Choroid plexus epithelial cell (primary cell): ENCODE results near the gene ASXL1.
"Not testable (repeated sequence)": the region's sequence is repeated elsewhere in the genome, so short reads cannot be mapped to it uniquely, and the experiment has no call there.

Experiments
- DNase-seq: peaks from one replicate; pipeline ENCODE4 v3.0.0-alpha.2; 2010; ENCODE audit warnings: low read depth
- H3K4me3 ChIP-seq: 2 replicates; pipeline ENCODE4 v1.5.1; 2011; ENCODE audit warnings: low read depth, mild to moderate bottlenecking, control low read depth, low read length, moderate library complexity
- CTCF ChIP-seq: conservative IDR thresholded peaks from 2 replicates; pipeline ENCODE4 v1.5.1; 2011; ENCODE audit warnings: low read depth, mild to moderate bottlenecking, control low read depth, inconsistent platforms, low read length, moderate library complexity

The ASXL1 gene

GRCh38 chr20:32463642-32464400, 105.7 kb downstream of the ASXL1 start:
- no peak for DNase-seq
- TF ChIP-seq CTCF = no peak
- no peak overlapping the region for H3K4me3 ChIP-seq

GRCh38 chr20:32464401-32465091, 106.4 kb downstream of the ASXL1 start:
- no peak overlapping the region for H3K4me3 ChIP-seq
- TF ChIP-seq CTCF = no peak

GRCh38 chr20:32465092-32465900, 107.2 kb downstream of the ASXL1 start:
- H3K4me3 ChIP-seq = no peak overlapping the region

More at GRCh38 chr20:32464401-32465091, 106.4 kb downstream of the ASXL1 start:
- no peak for DNase-seq

GRCh38 chr20:32465901-32466675, 108.0 kb downstream of the ASXL1 start:
- DNase-seq, H3K4me3 ChIP-seq: not testable (repeated sequence)

More at GRCh38 chr20:32465092-32465900, 107.2 kb downstream of the ASXL1 start:
- peak; percentile 94 for DNase-seq
- TF ChIP-seq CTCF = no peak

- DNase-seq = no peak
- no peak for TF ChIP-seq CTCF
Measured at GRCh38 chr20:32466739-32467505, 108.8 kb downstream of the ASXL1 start.

GRCh38 chr20:32467506-32468312, 109.6 kb downstream of the ASXL1 start:
- no peak overlapping the region for H3K4me3 ChIP-seq
- no peak for DNase-seq
- no peak for TF ChIP-seq CTCF

More at GRCh38 chr20:32466739-32467505, 108.8 kb downstream of the ASXL1 start:
- H3K4me3 ChIP-seq = no peak overlapping the region
